ENCODE results near the gene CLASP1. TPM values are rescaled to one million over a fixed set of nuclear protein-coding genes. Genes with fewer than 3 reads are reported as not detected.

Gene CLASP1
- total and polyA plus RNA-seq, 3 donors from 2014 or later = 43.8 to 130 (median 103) TPM

DNA sequence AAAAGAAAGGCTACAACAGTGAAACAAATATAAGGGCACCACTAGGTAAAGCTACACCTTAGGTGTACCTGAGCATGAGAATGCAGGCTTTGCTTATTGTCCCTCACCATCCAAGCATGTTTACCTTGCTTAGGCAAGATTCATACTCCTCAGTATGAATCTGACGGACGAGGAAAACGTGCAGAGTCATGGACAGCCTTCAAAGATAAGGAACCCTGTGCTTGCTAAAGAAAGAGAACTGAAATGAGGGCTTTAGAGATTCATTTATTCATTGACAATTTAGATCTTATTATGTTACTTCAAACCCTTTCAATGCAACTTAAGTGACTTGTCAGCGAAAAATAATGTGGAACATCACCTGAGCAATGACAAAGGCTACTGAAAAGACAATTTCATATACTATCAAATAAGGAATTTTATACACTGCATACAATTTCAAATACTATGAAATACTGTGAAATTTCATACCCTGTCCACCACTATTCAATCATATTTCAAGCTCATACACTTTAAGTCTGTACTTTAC lies 21.7 kb downstream of the CLASP1 start:
- TF ChIP-seq POLR2A (IDR thresholded peaks at IDR 0.05) = no peak
- TF ChIP-seq, protein P1, sequence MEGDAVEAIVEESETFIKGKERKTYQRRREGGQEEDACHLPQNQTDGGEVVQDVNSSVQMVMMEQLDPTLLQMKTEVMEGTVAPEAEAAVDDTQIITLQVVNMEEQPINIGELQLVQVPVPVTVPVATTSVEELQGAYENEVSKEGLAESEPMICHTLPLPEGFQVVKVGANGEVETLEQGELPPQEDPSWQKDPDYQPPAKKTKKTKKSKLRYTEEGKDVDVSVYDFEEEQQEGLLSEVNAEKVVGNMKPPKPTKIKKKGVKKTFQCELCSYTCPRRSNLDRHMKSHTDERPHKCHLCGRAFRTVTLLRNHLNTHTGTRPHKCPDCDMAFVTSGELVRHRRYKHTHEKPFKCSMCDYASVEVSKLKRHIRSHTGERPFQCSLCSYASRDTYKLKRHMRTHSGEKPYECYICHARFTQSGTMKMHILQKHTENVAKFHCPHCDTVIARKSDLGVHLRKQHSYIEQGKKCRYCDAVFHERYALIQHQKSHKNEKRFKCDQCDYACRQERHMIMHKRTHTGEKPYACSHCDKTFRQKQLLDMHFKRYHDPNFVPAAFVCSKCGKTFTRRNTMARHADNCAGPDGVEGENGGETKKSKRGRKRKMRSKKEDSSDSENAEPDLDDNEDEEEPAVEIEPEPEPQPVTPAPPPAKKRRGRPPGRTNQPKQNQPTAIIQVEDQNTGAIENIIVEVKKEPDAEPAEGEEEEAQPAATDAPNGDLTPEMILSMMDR (IDR thresholded peaks at IDR 0.05) = no peak
- no peak for DNase-seq
- intact Hi-C loops (cut with DNase I; ENCODE audit: low total_unique reads) = no loop called here

DNA sequence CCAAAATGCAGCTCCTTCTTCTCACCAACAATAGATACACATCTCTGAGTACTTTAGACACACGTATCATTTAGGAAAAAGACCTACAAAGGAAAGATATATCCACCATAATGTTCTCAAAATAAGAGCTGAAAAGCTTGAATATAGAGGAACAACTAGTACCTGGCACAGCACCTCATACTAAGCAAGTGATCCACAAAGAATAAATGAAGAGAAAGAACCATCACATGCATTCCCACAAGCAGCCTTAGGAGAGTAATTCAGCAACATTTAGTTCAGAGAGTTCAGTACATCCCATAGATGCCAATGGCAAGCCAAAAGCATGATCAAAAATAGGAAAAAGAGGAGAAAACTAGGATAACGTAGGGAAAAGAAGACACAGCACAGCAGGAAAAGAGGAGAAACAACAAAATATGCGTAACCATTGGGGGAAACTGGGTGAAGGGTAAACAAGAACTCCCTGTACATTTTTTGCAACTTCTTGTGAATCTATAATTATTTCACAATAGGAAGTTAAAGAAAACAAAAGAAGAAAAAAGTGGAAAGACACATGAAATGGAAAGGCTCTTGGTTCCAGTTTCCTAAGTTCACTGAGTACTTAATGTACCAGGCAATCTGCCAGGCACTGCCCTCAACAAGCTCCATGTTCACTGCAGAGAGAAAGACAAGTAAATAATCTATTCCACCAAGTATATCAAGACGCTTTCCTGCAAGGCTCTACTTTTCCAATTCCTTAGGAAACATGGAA lies 22.3 kb downstream of the CLASP1 start:
- no peak for TF ChIP-seq POLR2A (IDR thresholded peaks at IDR 0.05)
- TF ChIP-seq, protein P1 (IDR thresholded peaks at IDR 0.05) = no peak
- WGBS, 2 donors = 32 to 39% methylated on average over 4 of the region's 4 CpGs
- Histone ChIP-seq H3K9me3 (no peaks in the 10 kb centered on the region), H3K36me3 (ENCODE audit: low read depth, missing control alignments) (no peaks in the 10 kb centered on the region), H3K4me3 (no peak overlapping the region), H3K4me1 (peaks cover 13% of the 10 kb centered on the region), H3K27me3 (no peaks in the 10 kb centered on the region), H3K27ac (peak overlapping the region; percentile 66 to 69)
- DNase-seq = peak; percentile 85
- intact Hi-C loops (cut with DNase I; ENCODE audit: low total_unique reads) = no loop called here

More for the DNA sequence above, 21.7 kb downstream of the CLASP1 start:
- Histone ChIP-seq H3K27ac (peak overlapping the region; percentile 66 to 69), H3K4me1 (peaks cover 13% of the 10 kb centered on the region), H3K4me3 (no peak overlapping the region), H3K36me3 (ENCODE audit: low read depth, missing control alignments) (no peaks in the 10 kb centered on the region), H3K27me3 (no peaks in the 10 kb centered on the region), H3K9me3 (no peaks in the 10 kb centered on the region)
- WGBS, 2 donors = 62 to 67% methylated on average over 4 of the region's 4 CpGs

DNA sequence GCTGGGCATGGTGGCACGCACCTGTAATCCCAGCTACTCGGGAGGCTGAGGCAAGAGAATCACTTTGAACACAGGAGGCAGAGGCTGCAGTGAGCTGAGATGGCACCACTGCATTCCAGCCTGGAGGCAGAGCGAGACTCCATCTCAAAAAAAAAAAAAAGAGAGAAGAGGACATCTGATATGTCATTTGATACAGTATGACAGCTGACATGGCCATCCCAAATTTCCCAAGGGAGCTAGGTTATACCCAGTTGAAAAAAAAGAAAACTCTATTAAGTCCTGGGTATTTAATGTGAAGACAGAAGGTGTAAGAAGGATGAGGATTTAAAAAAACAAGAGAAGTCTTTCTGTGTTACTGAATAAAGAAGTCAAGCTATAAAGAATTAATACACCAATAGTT lies 23.3 kb downstream of the CLASP1 start:
- H3K27ac ChIP-seq = peak overlapping the region; percentile 66 to 69
- H3K4me1 ChIP-seq = peaks cover 13% of the 10 kb centered on the region
- intact Hi-C loops (cut with DNase I; ENCODE audit: low total_unique reads) = no loop called here
- TF ChIP-seq, protein P1 (IDR thresholded peaks at IDR 0.05) = no peak
- TF ChIP-seq POLR2A (IDR thresholded peaks at IDR 0.05) = no peak
- H3K4me3 ChIP-seq = no peak overlapping the region
- no peaks in the 10 kb centered on the region for H3K27me3 ChIP-seq
- no peak for DNase-seq
- no peaks in the 10 kb centered on the region for H3K36me3 ChIP-seq (ENCODE audit: low read depth, missing control alignments)
- no peaks in the 10 kb centered on the region for H3K9me3 ChIP-seq
- WGBS, 2 donors = 86 to 90% methylated on average over 3 of the region's 3 CpGs

DNA sequence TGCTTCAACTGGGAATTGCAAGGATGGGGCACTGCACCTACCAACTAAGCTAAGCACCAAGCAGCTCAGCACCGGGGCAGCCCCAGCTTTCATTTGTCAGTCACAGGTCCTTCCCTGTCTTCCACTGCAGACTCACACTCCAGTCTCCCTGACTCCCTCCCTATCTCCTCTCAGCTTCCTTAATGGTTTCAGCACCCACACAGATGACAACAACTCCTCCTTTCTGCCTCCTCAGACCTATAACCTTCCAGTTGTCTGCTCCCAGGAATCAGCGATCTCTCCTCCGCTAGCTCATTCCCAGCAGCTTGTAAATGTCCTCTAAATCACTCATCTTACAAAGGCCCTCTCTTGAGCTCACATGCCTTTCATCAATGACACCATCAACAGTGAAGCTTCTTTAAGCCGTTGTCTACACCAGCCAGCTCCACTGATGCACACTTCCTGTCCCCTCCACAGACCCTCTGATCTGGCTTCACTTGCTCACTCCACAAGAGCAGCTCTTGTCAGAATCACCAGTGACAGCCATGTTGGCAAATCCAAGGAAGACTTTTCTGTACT lies 32.1 kb downstream of the CLASP1 start:
- WGBS, 2 donors = 70 to 72% methylated on average over 4 of the region's 4 CpGs
- H3K4me3 ChIP-seq = no peak overlapping the region
- H3K36me3 ChIP-seq (ENCODE audit: low read depth, missing control alignments) = no peaks in the 10 kb centered on the region
- H3K27ac ChIP-seq = no peak overlapping the region
- no peaks in the 10 kb centered on the region for H3K9me3 ChIP-seq
- no peak for DNase-seq
- intact Hi-C loops (cut with DNase I; ENCODE audit: low total_unique reads) = no loop called here
- H3K27me3 ChIP-seq = no peaks in the 10 kb centered on the region
- TF ChIP-seq POLR2A (IDR thresholded peaks at IDR 0.05) = no peak
- TF ChIP-seq, protein P1 (IDR thresholded peaks at IDR 0.05) = no peak
- no peaks in the 10 kb centered on the region for H3K4me1 ChIP-seq
